ENCODE data around the gene DUSP6. TPM values are rescaled to one million over a fixed set of nuclear protein-coding genes. Genes with fewer than 3 reads are reported as not detected.

DUSP6 gene
- total and polyA plus RNA-seq, 4 donors = 24.1 to 37.0 (median 35.3) TPM

GRCh38 chr12:89311703-89312293 is 40.5 kb downstream of the DUSP6 start:
- Histone ChIP-seq H3K9me3 (ENCODE audit: control insufficient read depth in 4 of 4, low read length in 3 of 4) (no peaks in the 10 kb centered on the region), H3K4me1 (ENCODE audit: control insufficient read depth in 4 of 4, insufficient read depth in 4 of 4, low read length in 3 of 4) (peaks cover 1 to 10% (median 3%) of the 10 kb centered on the region in 4 donors), H3K27me3 (ENCODE audit: control insufficient read depth in 4 of 4, insufficient read depth in 4 of 4, low read length in 3 of 4) (no peaks in the 10 kb centered on the region), H3K27ac (ENCODE audit: low read depth in 1 of 2, low read length in 2 of 2) (no peak overlapping the region), H3K4me3 (ENCODE audit: low read depth in 1 of 3, low read length in 3 of 3) (no peak overlapping the region), H3K9ac (ENCODE audit: low read depth in 1 of 2, low read length in 2 of 2) (no peak overlapping the region), H3K36me3 (ENCODE audit: control insufficient read depth in 4 of 4, insufficient read depth in 3 of 4, low read depth in 1 of 4, low read length in 3 of 4) (no peaks in the 10 kb centered on the region)
- no peak for DNase-seq (ENCODE audit: low spot score)
- 86% methylated on average over 4 of the region's 4 CpGs for WGBS
- no peak for TF ChIP-seq FOXA2 (IDR thresholded peaks at IDR 0.05)
- TF ChIP-seq FOXA1 (IDR thresholded peaks at IDR 0.05) = no peak
- TF ChIP-seq HNF4G (IDR thresholded peaks at IDR 0.05) = no peak
- TF ChIP-seq EGR1 (IDR thresholded peaks at IDR 0.05; ENCODE audit: low read depth in 2 of 2) = no peak
- TF ChIP-seq, protein P1, sequence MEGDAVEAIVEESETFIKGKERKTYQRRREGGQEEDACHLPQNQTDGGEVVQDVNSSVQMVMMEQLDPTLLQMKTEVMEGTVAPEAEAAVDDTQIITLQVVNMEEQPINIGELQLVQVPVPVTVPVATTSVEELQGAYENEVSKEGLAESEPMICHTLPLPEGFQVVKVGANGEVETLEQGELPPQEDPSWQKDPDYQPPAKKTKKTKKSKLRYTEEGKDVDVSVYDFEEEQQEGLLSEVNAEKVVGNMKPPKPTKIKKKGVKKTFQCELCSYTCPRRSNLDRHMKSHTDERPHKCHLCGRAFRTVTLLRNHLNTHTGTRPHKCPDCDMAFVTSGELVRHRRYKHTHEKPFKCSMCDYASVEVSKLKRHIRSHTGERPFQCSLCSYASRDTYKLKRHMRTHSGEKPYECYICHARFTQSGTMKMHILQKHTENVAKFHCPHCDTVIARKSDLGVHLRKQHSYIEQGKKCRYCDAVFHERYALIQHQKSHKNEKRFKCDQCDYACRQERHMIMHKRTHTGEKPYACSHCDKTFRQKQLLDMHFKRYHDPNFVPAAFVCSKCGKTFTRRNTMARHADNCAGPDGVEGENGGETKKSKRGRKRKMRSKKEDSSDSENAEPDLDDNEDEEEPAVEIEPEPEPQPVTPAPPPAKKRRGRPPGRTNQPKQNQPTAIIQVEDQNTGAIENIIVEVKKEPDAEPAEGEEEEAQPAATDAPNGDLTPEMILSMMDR (IDR thresholded peaks at IDR 0.05; ENCODE audit: low read depth, low read length, missing input control) = no peak
- TF ChIP-seq SP1 (IDR thresholded peaks at IDR 0.05) = no peak
- no peak for TF ChIP-seq YY1 (IDR thresholded peaks at IDR 0.05)
- TF ChIP-seq REST (IDR thresholded peaks at IDR 0.05) = no peak

DNA sequence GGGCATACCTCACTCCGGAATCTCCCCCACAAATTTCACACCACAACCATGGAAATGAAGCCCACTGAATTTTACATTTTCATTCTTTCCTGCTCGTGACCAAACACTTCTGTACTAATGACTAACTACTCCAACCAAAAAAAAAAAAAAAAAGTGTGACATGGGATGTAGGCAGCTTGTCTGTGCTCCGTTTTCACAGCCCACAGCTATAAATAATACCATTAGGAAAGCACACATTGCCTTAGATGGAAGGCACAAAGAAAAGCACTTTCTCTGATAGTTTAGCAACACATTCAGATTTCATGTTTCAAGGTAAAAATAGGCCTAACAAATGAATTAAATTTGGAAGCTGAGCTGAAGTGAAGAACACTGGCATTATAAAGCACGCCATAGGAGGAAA is 42.5 kb downstream of the DUSP6 start:
- peaks cover 0 to 16% (median 9%) of the 10 kb centered on the region in 4 donors for H3K4me1 ChIP-seq (ENCODE audit: control insufficient read depth in 4 of 4, insufficient read depth in 4 of 4, low read length in 3 of 4)
- H3K27ac ChIP-seq (ENCODE audit: low read depth in 1 of 2, low read length in 2 of 2) = no peak overlapping the region
- no peak overlapping the region for H3K4me3 ChIP-seq (ENCODE audit: low read depth in 1 of 3, low read length in 3 of 3)
- no peaks in the 10 kb centered on the region for H3K27me3 ChIP-seq (ENCODE audit: control insufficient read depth in 4 of 4, insufficient read depth in 4 of 4, low read length in 3 of 4)
- no peaks in the 10 kb centered on the region for H3K36me3 ChIP-seq (ENCODE audit: control insufficient read depth in 4 of 4, insufficient read depth in 3 of 4, low read depth in 1 of 4, low read length in 3 of 4)
- 90% methylated on average over 4 of the region's 4 CpGs for WGBS
- no peak overlapping the region for H3K9ac ChIP-seq (ENCODE audit: low read depth in 1 of 2, low read length in 2 of 2)
- no peak for DNase-seq (ENCODE audit: low spot score)
- TF ChIP-seq EGR1 (IDR thresholded peaks at IDR 0.05; ENCODE audit: low read depth in 2 of 2) = no peak
- TF ChIP-seq, protein P2, sequence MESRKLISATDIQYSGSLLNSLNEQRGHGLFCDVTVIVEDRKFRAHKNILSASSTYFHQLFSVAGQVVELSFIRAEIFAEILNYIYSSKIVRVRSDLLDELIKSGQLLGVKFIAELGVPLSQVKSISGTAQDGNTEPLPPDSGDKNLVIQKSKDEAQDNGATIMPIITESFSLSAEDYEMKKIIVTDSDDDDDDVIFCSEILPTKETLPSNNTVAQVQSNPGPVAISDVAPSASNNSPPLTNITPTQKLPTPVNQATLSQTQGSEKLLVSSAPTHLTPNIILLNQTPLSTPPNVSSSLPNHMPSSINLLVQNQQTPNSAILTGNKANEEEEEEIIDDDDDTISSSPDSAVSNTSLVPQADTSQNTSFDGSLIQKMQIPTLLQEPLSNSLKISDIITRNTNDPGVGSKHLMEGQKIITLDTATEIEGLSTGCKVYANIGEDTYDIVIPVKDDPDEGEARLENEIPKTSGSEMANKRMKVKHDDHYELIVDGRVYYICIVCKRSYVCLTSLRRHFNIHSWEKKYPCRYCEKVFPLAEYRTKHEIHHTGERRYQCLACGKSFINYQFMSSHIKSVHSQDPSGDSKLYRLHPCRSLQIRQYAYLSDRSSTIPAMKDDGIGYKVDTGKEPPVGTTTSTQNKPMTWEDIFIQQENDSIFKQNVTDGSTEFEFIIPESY (IDR thresholded peaks at IDR 0.05) = no peak
- TF ChIP-seq RAD21 (IDR thresholded peaks at IDR 0.05) = no peak
- no peak for TF ChIP-seq GABPA (IDR thresholded peaks at IDR 0.05 in 1 of 2, conservative IDR thresholded peaks at IDR 0.05 in 1 of 2)
- TF ChIP-seq FOXA1 (IDR thresholded peaks at IDR 0.05) = no peak
- TF ChIP-seq, protein P1 (IDR thresholded peaks at IDR 0.05; ENCODE audit: low read depth, low read length, missing input control) = no peak
- no peak for TF ChIP-seq FOXA2 (IDR thresholded peaks at IDR 0.05)
- no peak for TF ChIP-seq HNF4G (IDR thresholded peaks at IDR 0.05)
- no peak for TF ChIP-seq JUND (IDR thresholded peaks at IDR 0.05)
- no peak for TF ChIP-seq SP1 (IDR thresholded peaks at IDR 0.05)
- no peak for TF ChIP-seq MAX (IDR thresholded peaks at IDR 0.05)
- no peak for TF ChIP-seq TAF1 (conservative IDR thresholded peaks at IDR 0.05)
- TF ChIP-seq REST (IDR thresholded peaks at IDR 0.05) = no peak
- no peaks in the 10 kb centered on the region for H3K9me3 ChIP-seq (ENCODE audit: control insufficient read depth in 4 of 4, low read length in 3 of 4)

Measured in liver (tissue), 9 donors.